GM12864 (cell line): Measurements from ENCODE around the gene PLEKHA7.

ENCODE experiments used
- DNase-seq: peaks from one replicate; pipeline ENCODE4 v3.0.0-alpha.2; 2011; ENCODE audit warnings: low read depth
- H3K4me3 ChIP-seq: 2 replicates; pipeline ENCODE4 v1.5.1; 2011; ENCODE audit warnings: mild to moderate bottlenecking, low read depth, low read length, control low read depth
- CTCF ChIP-seq: IDR thresholded peaks from 2 replicates; pipeline ENCODE4 v1.5.1; 2011; ENCODE audit warnings: low read depth, mild to moderate bottlenecking, moderate library complexity, low read length, control low read depth, inconsistent platforms; ENCODE audit errors: missing control alignments

The PLEKHA7 gene

GRCh38 chr11:16813126-16813525 lies 201.1 kb downstream of the PLEKHA7 start:
- TF ChIP-seq CTCF = no peak
- DNase-seq = no peak
- no peak overlapping the region for H3K4me3 ChIP-seq

GRCh38 chr11:16812274-16812673 lies 201.9 kb downstream of the PLEKHA7 start:
- no peak overlapping the region for H3K4me3 ChIP-seq
- DNase-seq = no peak
- TF ChIP-seq CTCF = no peak

GRCh38 chr11:16811136-16812020 lies 202.8 kb downstream of the PLEKHA7 start:
- no peak for TF ChIP-seq CTCF
- DNase-seq = no peak
- H3K4me3 ChIP-seq = no peak overlapping the region

- DNase-seq = no peak
These were observed 204.1 kb downstream of the PLEKHA7 start for GRCh38 chr11:16809886-16810668.

GRCh38 chr11:16807306-16807705 lies 206.9 kb downstream of the PLEKHA7 start:
- H3K4me3 ChIP-seq = no peak overlapping the region
- DNase-seq = no peak
- TF ChIP-seq CTCF = no peak

More at GRCh38 chr11:16809886-16810668, 204.1 kb downstream of the PLEKHA7 start:
- H3K4me3 ChIP-seq = no peak overlapping the region
- no peak for TF ChIP-seq CTCF

- DNase-seq = no peak
- TF ChIP-seq CTCF = no peak
- no peak overlapping the region for H3K4me3 ChIP-seq
These were observed 207.4 kb downstream of the PLEKHA7 start for GRCh38 chr11:16806791-16807190.
